Neural cell (in vitro differentiated cells): ENCODE measurements around the gene C1orf198.

ENCODE experiments used
- EP300 ChIP-seq: fragments of 450-650 bp; conservative IDR thresholded peaks from 2 replicates; pipeline ENCODE4 v1.6.1; 2014; ENCODE audit warnings: antibody characterized with exemption, mild to moderate bottlenecking, moderate library complexity; ENCODE audit not compliant: poor library complexity, severe bottlenecking
- EZH2 ChIP-seq: fragments of 200-600, 300-800 bp; shearing (Covaris generic), sonication (generic); IDR thresholded peaks from 2 replicates; pipeline ENCODE4 v1.6.1; 2014; ENCODE audit warnings: antibody characterized with exemption, low read length, borderline replicate concordance, mild to moderate bottlenecking; ENCODE audit not compliant: insufficient read depth, poor library complexity, severe bottlenecking
- POLR2AphosphoS5 ChIP-seq: IDR thresholded peaks from 2 replicates; pipeline ENCODE4 v1.6.1; 2012

DNA sequence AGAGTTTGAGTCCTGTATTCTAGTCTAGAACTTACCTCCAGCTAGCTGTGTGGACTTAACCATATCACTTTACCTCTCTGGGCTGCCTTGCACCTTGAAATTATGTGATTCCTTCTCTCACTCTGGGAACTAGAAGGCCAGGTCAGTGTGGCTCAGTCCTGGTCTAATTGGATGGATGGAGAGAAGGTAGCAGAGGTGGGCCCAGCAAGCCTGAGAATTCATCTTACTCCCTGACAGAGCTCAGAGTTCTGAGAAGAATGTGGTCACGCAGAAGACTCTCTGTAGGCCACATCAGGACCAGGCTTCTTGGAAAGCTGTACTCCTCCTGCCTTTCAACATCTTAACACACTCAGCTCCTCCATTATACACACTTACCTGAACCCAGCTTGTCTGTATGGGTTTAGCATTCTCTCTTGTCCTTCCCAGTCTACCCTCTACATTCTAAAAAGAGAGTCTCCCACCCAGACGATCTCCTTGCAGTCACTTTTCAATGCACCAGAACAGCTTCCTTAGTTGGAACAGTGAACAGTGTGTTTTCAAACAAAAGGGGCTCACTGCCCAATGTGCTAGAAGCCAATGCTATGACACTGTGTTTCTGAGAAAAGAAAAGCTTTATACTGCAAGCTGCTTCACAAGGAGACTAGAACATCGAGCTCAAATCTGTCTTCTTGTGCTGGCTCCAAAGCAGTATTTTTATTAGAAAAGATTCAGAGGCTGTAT lies 60.6 kb downstream of the C1orf198 start:
- no peak for TF ChIP-seq POLR2AphosphoS5
- TF ChIP-seq EP300, result no peak
- TF ChIP-seq EZH2, result no peak
